Neural progenitor cell (in vitro differentiated cells): ENCODE measurements around the gene CBX8. TPM values are rescaled to one million over a fixed set of nuclear protein-coding genes. Genes with fewer than 3 reads are reported as not detected.
A peak's percentile ranks its signal among the peaks of the same experiment; 100 is the strongest.

Experiments
- DNase-seq: peaks from one replicate; pipeline ENCODE4 v3.0.0-alpha.2; 2016; ENCODE audit warnings: low spot score
- H2AFZ ChIP-seq: fragments of 200-600 bp; sonication (generic); replicated peaks from 2 replicates; pipeline ENCODE4 v1.6.1; 2016; ENCODE audit warnings: antibody characterized with exemption
- H3F3A ChIP-seq: fragments of 200-600 bp; sonication (generic); 2 replicates; pipeline ENCODE4 v1.6.1; 2016; ENCODE audit warnings: antibody characterized with exemption, low read depth
- H3K27ac ChIP-seq: fragments of 200-600 bp; sonication (generic); 2 replicates; pipeline ENCODE4 v1.5.1; 2016; ENCODE audit warnings: mild to moderate bottlenecking
- H3K27me3 ChIP-seq: fragments of 200-600 bp; sonication (generic); 2 replicates; pipeline ENCODE4 v1.6.1; 2016; ENCODE audit warnings: mild to moderate bottlenecking, moderate library complexity
- H3K36me3 ChIP-seq: fragments of 200-600 bp; sonication (generic); 2 replicates; pipeline ENCODE4 v1.5.1; 2016
- H3K4me1 ChIP-seq: fragments of 200-600 bp; sonication (generic); 2 replicates; pipeline ENCODE4 v1.6.1; 2016; ENCODE audit warnings: mixed run types
- H3K4me2 ChIP-seq: fragments of 200-600 bp; sonication (generic); 2 replicates; pipeline ENCODE4 v1.6.1; 2016
- H3K4me3 ChIP-seq: fragments of 200-600 bp; sonication (generic); 2 replicates; pipeline ENCODE4 v1.5.1; 2016
- H3K79me2 ChIP-seq: fragments of 200-600 bp; sonication (generic); 2 replicates; pipeline ENCODE4 v1.6.1; 2016; ENCODE audit warnings: low read depth
- H3K9ac ChIP-seq: fragments of 200-600 bp; sonication (generic); 2 replicates; pipeline ENCODE4 v1.6.1; 2016
- H3K9me3 ChIP-seq: fragments of 200-600 bp; sonication (generic); 2 replicates; pipeline ENCODE4 v1.5.1; 2016; ENCODE audit warnings: low read depth
- H4K20me1 ChIP-seq: fragments of 200-600 bp; sonication (generic); 2 replicates; pipeline ENCODE4 v1.6.1; 2016; ENCODE audit warnings: low read depth
- H3K27ac Mint-ChIP-seq: 3 replicates; pipeline ENCODE4 v1.8.0; 2021; ENCODE audit warnings: mixed read lengths
- H3K27me3 Mint-ChIP-seq: 2 replicates; pipeline ENCODE4 v1.8.0; 2022; ENCODE audit warnings: low read depth, mild to moderate bottlenecking, inconsistent platforms, moderate library complexity, mixed read lengths; ENCODE audit not compliant: insufficient read depth
- H3K36me3 Mint-ChIP-seq: 3 replicates; pipeline ENCODE4 v1.8.0; 2021; ENCODE audit warnings: mixed read lengths
- H3K4me1 Mint-ChIP-seq: 3 replicates; pipeline ENCODE4 v1.8.0; 2021; ENCODE audit warnings: mixed read lengths
- H3K4me3 Mint-ChIP-seq: 3 replicates; pipeline ENCODE4 v1.8.0; 2021; ENCODE audit warnings: mild to moderate bottlenecking, moderate library complexity, mixed read lengths
- H3K9me3 Mint-ChIP-seq: 3 replicates; pipeline ENCODE4 v1.8.0; 2020; ENCODE audit warnings: mixed read lengths
- EZH2 ChIP-seq: fragments of 200-600 bp; sonication (generic); IDR thresholded peaks from 2 replicates; pipeline ENCODE4 v1.6.1; 2017; ENCODE audit warnings: antibody characterized with exemption, mild to moderate bottlenecking, moderate library complexity
- EZH2phosphoT487 ChIP-seq: fragments of 200-600 bp; sonication (generic); IDR thresholded peaks from 2 replicates; pipeline ENCODE4 v1.6.1; 2017; ENCODE audit warnings: antibody characterized with exemption
- total RNA-seq: library from RNA; depleted of rRNA; stranded (reverse); fragments of >200 nt; gene quantifications from 2 replicates; pipeline ENCODE4 v1.2.3, GENCODE V29; 2015; ENCODE audit warnings: low replicate concordance
- TF ChIP-seq, protein P1 (sequence below): fragments of 200-600 bp; sonication (generic); IDR thresholded peaks from 2 replicates; pipeline ENCODE4 v1.5.1; 2017; ENCODE audit warnings: antibody characterized with exemption, mild to moderate bottlenecking

Gene CBX8
- total RNA-seq, 1 donor from 2014 or later, result 2.8 TPM

GRCh38 chr17:79826204-79826680, 29.4 kb upstream of the CBX8 start:
- H3K9me3 ChIP-seq, result no peaks in the 10 kb centered on the region
- Mint-ChIP-seq H3K4me3 (no peak overlapping the region), H3K27ac (peak overlapping the region; percentile 73), H3K36me3 (peaks cover 3% of the 10 kb centered on the region), H3K9me3 (peaks cover 8% of the 10 kb centered on the region), H3K4me1 (peaks cover 32% of the 10 kb centered on the region), H3K27me3 (peaks cover 22% of the 10 kb centered on the region)
- H4K20me1 ChIP-seq, result peaks cover 3% of the 10 kb centered on the region
- no peak overlapping the region for H3K9ac ChIP-seq
- no peak overlapping the region for H3K27ac ChIP-seq
- DNase-seq, result no peak
- peaks cover 100% of the 10 kb centered on the region for H3K27me3 ChIP-seq
- no peaks in the 10 kb centered on the region for H3F3A ChIP-seq
- no peaks in the 10 kb centered on the region for H3K36me3 ChIP-seq
- no peak overlapping the region for H2AFZ ChIP-seq
- H3K4me1 ChIP-seq, result peaks cover under 1% of the 10 kb centered on the region
- no peaks in the 10 kb centered on the region for H3K79me2 ChIP-seq
- TF ChIP-seq EZH2 (no peak), EZH2phosphoT487 (no peak)
- TF ChIP-seq, protein P1, sequence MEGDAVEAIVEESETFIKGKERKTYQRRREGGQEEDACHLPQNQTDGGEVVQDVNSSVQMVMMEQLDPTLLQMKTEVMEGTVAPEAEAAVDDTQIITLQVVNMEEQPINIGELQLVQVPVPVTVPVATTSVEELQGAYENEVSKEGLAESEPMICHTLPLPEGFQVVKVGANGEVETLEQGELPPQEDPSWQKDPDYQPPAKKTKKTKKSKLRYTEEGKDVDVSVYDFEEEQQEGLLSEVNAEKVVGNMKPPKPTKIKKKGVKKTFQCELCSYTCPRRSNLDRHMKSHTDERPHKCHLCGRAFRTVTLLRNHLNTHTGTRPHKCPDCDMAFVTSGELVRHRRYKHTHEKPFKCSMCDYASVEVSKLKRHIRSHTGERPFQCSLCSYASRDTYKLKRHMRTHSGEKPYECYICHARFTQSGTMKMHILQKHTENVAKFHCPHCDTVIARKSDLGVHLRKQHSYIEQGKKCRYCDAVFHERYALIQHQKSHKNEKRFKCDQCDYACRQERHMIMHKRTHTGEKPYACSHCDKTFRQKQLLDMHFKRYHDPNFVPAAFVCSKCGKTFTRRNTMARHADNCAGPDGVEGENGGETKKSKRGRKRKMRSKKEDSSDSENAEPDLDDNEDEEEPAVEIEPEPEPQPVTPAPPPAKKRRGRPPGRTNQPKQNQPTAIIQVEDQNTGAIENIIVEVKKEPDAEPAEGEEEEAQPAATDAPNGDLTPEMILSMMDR, result no peak
- no peak overlapping the region for H3K4me2 ChIP-seq
- H3K4me3 ChIP-seq, result no peak overlapping the region

GRCh38 chr17:79825580-79825921, 28.7 kb upstream of the CBX8 start:
- no peak overlapping the region for H3K9ac ChIP-seq
- no peak overlapping the region for H3K27ac Mint-ChIP-seq
- no peak overlapping the region for H3K4me2 ChIP-seq
- H3K9me3 ChIP-seq, result no peaks in the 10 kb centered on the region
- H3K4me3 Mint-ChIP-seq, result no peak overlapping the region
- no peak for TF ChIP-seq EZH2
- TF ChIP-seq, protein P1, result no peak
- peaks cover 3% of the 10 kb centered on the region for H3K36me3 Mint-ChIP-seq
- peaks cover 22% of the 10 kb centered on the region for H3K27me3 Mint-ChIP-seq
- peaks cover 3% of the 10 kb centered on the region for H4K20me1 ChIP-seq
- H3K79me2 ChIP-seq, result no peaks in the 10 kb centered on the region
- H3F3A ChIP-seq, result no peaks in the 10 kb centered on the region
- no peaks in the 10 kb centered on the region for H3K4me1 ChIP-seq
- H3K4me3 ChIP-seq, result no peak overlapping the region
- no peaks in the 10 kb centered on the region for H3K36me3 ChIP-seq
- DNase-seq, result no peak
- H3K9me3 Mint-ChIP-seq, result peaks cover 8% of the 10 kb centered on the region
- H3K27ac ChIP-seq, result no peak overlapping the region
- peaks cover 100% of the 10 kb centered on the region for H3K27me3 ChIP-seq
- no peak overlapping the region for H2AFZ ChIP-seq
- peaks cover 31% of the 10 kb centered on the region for H3K4me1 Mint-ChIP-seq

- peaks cover 31% of the 10 kb centered on the region for H3K4me1 Mint-ChIP-seq
- no peak overlapping the region for H3K9ac ChIP-seq
- no peaks in the 10 kb centered on the region for H3K4me1 ChIP-seq
- peaks cover 3% of the 10 kb centered on the region for H4K20me1 ChIP-seq
- H3K4me2 ChIP-seq, result no peak overlapping the region
- H3K36me3 ChIP-seq, result no peaks in the 10 kb centered on the region
- peaks cover 100% of the 10 kb centered on the region for H3K27me3 ChIP-seq
- peaks cover 8% of the 10 kb centered on the region for H3K9me3 Mint-ChIP-seq
- H3K27me3 Mint-ChIP-seq, result peaks cover 22% of the 10 kb centered on the region
- H3K9me3 ChIP-seq, result no peaks in the 10 kb centered on the region
- H3K79me2 ChIP-seq, result no peaks in the 10 kb centered on the region
- TF ChIP-seq EZH2phosphoT487 (no peak), EZH2 (no peak)
- TF ChIP-seq, protein P1, result no peak
- H3K27ac Mint-ChIP-seq, result no peak overlapping the region
- DNase-seq, result no peak
- no peaks in the 10 kb centered on the region for H3F3A ChIP-seq
- no peak overlapping the region for H3K27ac ChIP-seq
- no peak overlapping the region for H3K4me3 ChIP-seq
- H3K4me3 Mint-ChIP-seq, result no peak overlapping the region
- peaks cover 3% of the 10 kb centered on the region for H3K36me3 Mint-ChIP-seq
- H2AFZ ChIP-seq, result no peak overlapping the region
Observed at GRCh38 chr17:79824893-79825579, 28.2 kb upstream of the CBX8 start.
